Tibial artery (tissue), 4 donors: ENCODE measurements around the gene ADAMTS14.

ENCODE experiments used
- DNase-seq, 2 donors: peaks; one replicate each; pipeline ENCODE4 v3.0.0-alpha.2; 2019
- H3K27ac ChIP-seq, 2 donors: fragments of 200-600 bp; sonication (generic) in 1 of 2; 1 replicate in 1 of 2; 2 replicates in 1 of 2; pipeline ENCODE4 v1.5.1; 2018 to 2019; ENCODE audit warnings: mild to moderate bottlenecking in 1 of 2
- H3K27me3 ChIP-seq, 2 donors: fragments of 200-600 bp; sonication (generic) in 1 of 2; one replicate each; pipeline versions ENCODE4 v1.5.1 to v1.6.0; 2016 to 2019
- H3K36me3 ChIP-seq, 3 donors: fragments of 200-600 bp; sonication (generic) in 2 of 3; one replicate each; pipeline ENCODE4 v1.5.1; 2016 to 2019; ENCODE audit warnings: mild to moderate bottlenecking in 2 of 3
- H3K4me1 ChIP-seq, 4 donors: fragments of 200-600 bp; sonication (generic) in 2 of 4; 1 replicate in 3 of 4; 2 replicates in 1 of 4; pipeline ENCODE4 v1.5.1; 2016 to 2019
- H3K4me3 ChIP-seq, 2 donors: fragments of 200-600 bp; sonication (generic) in 1 of 2; 1 replicate in 1 of 2; 2 replicates in 1 of 2; pipeline ENCODE4 v1.5.1; 2018 to 2019; ENCODE audit warnings: mild to moderate bottlenecking in 2 of 2
- H3K9me3 ChIP-seq, 3 donors: fragments of 200-600 bp; sonication (generic) in 1 of 3; one replicate each; pipeline ENCODE4 v1.5.1; 2016 to 2019
- CTCF ChIP-seq, 2 experiments: fragments of 200-600 bp in 1 of 2; fragments of 450-650 bp in 1 of 2; IDR thresholded peaks; one replicate each; pipeline ENCODE4 v1.5.1; 2017 to 2019; ENCODE audit warnings: antibody characterized with exemption in 2 of 2, mild to moderate bottlenecking in 1 of 2, moderate library complexity in 1 of 2
- intact Hi-C: fragments of 100-400 bp; cut with DNase I; formaldehyde crosslinking; loops from one replicate; pipeline ENCODE4 v1.15.0; 2023; ENCODE audit warnings: low total_unique reads

Gene ADAMTS14

GRCh38 chr10:70759781-70760180 lies 87.5 kb downstream of the ADAMTS14 start:
- peak in 1 of 2 donors; percentile 40 for DNase-seq
- Histone ChIP-seq H3K27me3 (peaks cover 0 to 9% of the 10 kb centered on the region in 2 donors), H3K4me3 (no peak overlapping the region), H3K27ac (no peak overlapping the region), H3K4me1 (peaks cover 0 to 6% (median under 1%) of the 10 kb centered on the region in 4 donors), H3K36me3 (no peaks in the 10 kb centered on the region), H3K9me3 (no peaks in the 10 kb centered on the region)
- TF ChIP-seq CTCF (IDR thresholded peaks at IDR 0.05), result no peak
- intact Hi-C loops, result loop anchor here (5.0 to 10.0 kb wide), 2 partner anchors 212 to 295 kb away; no protein-coding TSS in a partner anchor

- no peak overlapping the region for H3K27ac ChIP-seq
- no peaks in the 10 kb centered on the region for H3K36me3 ChIP-seq
- peak in 1 of 2 donors; percentile 50 for DNase-seq
- intact Hi-C loops, result loop anchor here (5.0 kb wide), 1 partner anchor 213 kb away; no protein-coding TSS in a partner anchor
- no peaks in the 10 kb centered on the region for H3K9me3 ChIP-seq
- peaks cover 0 to under 1% (median 0%) of the 10 kb centered on the region in 4 donors for H3K4me1 ChIP-seq
- no peak for TF ChIP-seq CTCF (IDR thresholded peaks at IDR 0.05)
- H3K4me3 ChIP-seq, result no peak overlapping the region
- H3K27me3 ChIP-seq, result peaks cover 0 to 9% of the 10 kb centered on the region in 2 donors
Measured at GRCh38 chr10:70760271-70760787, 88.0 kb downstream of the ADAMTS14 start.

GRCh38 chr10:70761031-70761601 lies 88.8 kb downstream of the ADAMTS14 start:
- peak in 1 of 2 donors; percentile 54 for DNase-seq
- TF ChIP-seq CTCF (IDR thresholded peaks at IDR 0.05), result no peak
- intact Hi-C loops, result loop anchor here (5.0 kb wide), 1 partner anchor 214 kb away; no protein-coding TSS in a partner anchor

GRCh38 chr10:70761727-70762350 lies 89.5 kb downstream of the ADAMTS14 start:
- intact Hi-C loops, result loop anchor here (5.0 kb wide), 1 partner anchor 215 kb away; no protein-coding TSS in a partner anchor
- Histone ChIP-seq H3K4me3 (no peak overlapping the region), H3K27me3 (peaks cover 0 to 9% of the 10 kb centered on the region in 2 donors), H3K27ac (no peak overlapping the region), H3K4me1 (no peaks in the 10 kb centered on the region), H3K9me3 (peaks cover 0 to 3% (median 3%) of the 10 kb centered on the region in 3 donors), H3K36me3 (no peaks in the 10 kb centered on the region)
- peak in 1 of 2 donors; percentile 61 for DNase-seq
- no peak for TF ChIP-seq CTCF (IDR thresholded peaks at IDR 0.05)

More at GRCh38 chr10:70761031-70761601, 88.8 kb downstream of the ADAMTS14 start:
- H3K36me3 ChIP-seq, result no peaks in the 10 kb centered on the region
- H3K4me1 ChIP-seq, result no peaks in the 10 kb centered on the region
- H3K9me3 ChIP-seq, result peaks cover 0 to 3% (median under 1%) of the 10 kb centered on the region in 3 donors
- peaks cover 0 to 9% of the 10 kb centered on the region in 2 donors for H3K27me3 ChIP-seq
- no peak overlapping the region for H3K4me3 ChIP-seq
- H3K27ac ChIP-seq, result no peak overlapping the region

GRCh38 chr10:70762441-70763175 lies 90.3 kb downstream of the ADAMTS14 start:
- Histone ChIP-seq H3K4me3 (no peak overlapping the region), H3K4me1 (no peaks in the 10 kb centered on the region), H3K9me3 (peaks cover 0 to 3% (median 3%) of the 10 kb centered on the region in 3 donors), H3K27ac (no peak overlapping the region), H3K36me3 (no peaks in the 10 kb centered on the region), H3K27me3 (peaks cover 0 to 9% of the 10 kb centered on the region in 2 donors)
- no peak for TF ChIP-seq CTCF (IDR thresholded peaks at IDR 0.05)
- no peak for DNase-seq
- intact Hi-C loops, result loop anchor here (5.0 kb wide), 1 partner anchor 215 kb away; no protein-coding TSS in a partner anchor
